Transverse colon (tissue), 4 donors: Measurements from ENCODE around the gene PLEKHA1. TPM values are rescaled to one million over a fixed set of nuclear protein-coding genes. Genes with fewer than 3 reads are reported as not detected.

ENCODE experiments used
- DNase-seq: peaks from one replicate; pipeline ENCODE4 v3.0.0-alpha.2; 2019
- H3K27ac ChIP-seq, 4 donors: fragments of 200-600 bp; sonication (generic); 2 replicates each; pipeline ENCODE4 v1.5.1; 2016 to 2018; ENCODE audit warnings: inconsistent platforms in 4 of 4
- H3K27me3 ChIP-seq: fragments of 200-600 bp; sonication (generic); 2 replicates; pipeline ENCODE4 v1.5.1; 2017; ENCODE audit warnings: inconsistent platforms
- H3K36me3 ChIP-seq, 4 donors: fragments of 200-600 bp; sonication (generic); 2 replicates each; pipeline ENCODE4 v1.5.1; 2017 to 2019; ENCODE audit warnings: inconsistent platforms in 4 of 4
- H3K4me1 ChIP-seq, 4 donors: fragments of 200-600 bp; sonication (generic); 2 replicates each; pipeline ENCODE4 v1.5.1; 2017 to 2020; ENCODE audit warnings: inconsistent platforms in 4 of 4
- H3K4me3 ChIP-seq, 4 donors: fragments of 200-600 bp; sonication (generic); 1 replicate in 1 of 4; 2 replicates in 3 of 4; pipeline versions ENCODE4 v1.5.1 to v1.6.1; 2017 to 2019; ENCODE audit warnings: inconsistent platforms in 4 of 4
- H3K9me3 ChIP-seq, 2 donors: fragments of 200-600 bp; sonication (generic); 2 replicates each; pipeline ENCODE4 v1.5.1; 2017 to 2019; ENCODE audit warnings: inconsistent platforms in 2 of 2
- CTCF ChIP-seq, 5 experiments: fragments of 200-600 bp in 3 of 5; fragments of 450-650 bp in 2 of 5; sonication (generic) in 3 of 5; IDR thresholded peaks; 1 replicate in 2 of 5; 2 replicates in 3 of 5; pipeline ENCODE4 v1.5.1; 2016 to 2017; ENCODE audit warnings: antibody characterized with exemption in 5 of 5, inconsistent platforms in 3 of 5, mild to moderate bottlenecking in 2 of 5, moderate library complexity in 1 of 5
- EP300 ChIP-seq: sonication (generic); formaldehyde crosslinking; IDR thresholded peaks from one replicate; pipeline ENCODE4 v1.6.1; 2017; ENCODE audit warnings: antibody characterized with exemption, low read depth
- POLR2A ChIP-seq: fragments of 450-650 bp; IDR thresholded peaks from one replicate; pipeline ENCODE4 v1.6.1; 2016; ENCODE audit warnings: antibody characterized with exemption, mild to moderate bottlenecking, moderate library complexity
- POLR2AphosphoS5 ChIP-seq, 3 donors: sonication (generic); formaldehyde crosslinking; IDR thresholded peaks; one replicate each; pipeline ENCODE4 v1.6.1; 2016; ENCODE audit warnings: antibody characterized with exemption in 3 of 3
- WGBS, 2 donors: methylation state at CpG; one replicate each; pipeline ENCODE4 v1.1.5; 2018; ENCODE audit warnings: low coverage in 1 of 2; 5-methylcytosine and 5-hydroxymethylcytosine counted together
- in situ Hi-C, 4 donors: fragments of 200-750 bp; cut with MboI; loops; one replicate each; pipeline versions ENCODE4 v1.15.0 to v1.15.1; 2017; ENCODE audit warnings: low sequenced_read_pairs in 3 of 4, low pct_ligation_motif_present in 1 of 4, low pct_unique_long_range_greater_than_20kb in 1 of 4
- intact Hi-C: fragments of 100-400 bp; cut with DNase I; formaldehyde crosslinking; loops from one replicate; pipeline ENCODE4 v1.15.1; 2023; ENCODE audit warnings: low total_unique reads
- total RNA-seq, 4 donors: library from RNA; depleted of rRNA; stranded (reverse); fragments of >200 nt; gene quantifications; one replicate each; pipeline ENCODE4 v1.1.0, GENCODE V29; 2016

The PLEKHA1 gene
- total RNA-seq, 4 donors from 2014 or later: 10.7 to 40.3 (median 28.9) TPM

- TF ChIP-seq EP300: no peak
- no peak for TF ChIP-seq POLR2A
- no peak for TF ChIP-seq POLR2AphosphoS5 (IDR thresholded peaks at IDR 0.05)
- no peak for TF ChIP-seq CTCF (IDR thresholded peaks at IDR 0.05)
- intact Hi-C loops (no loop called here), in situ Hi-C loops (no loop called here)
- Histone ChIP-seq H3K27ac (no peak overlapping the region), H3K27me3 (peaks cover 29% of the 10 kb centered on the region), H3K4me3 (no peak overlapping the region), H3K4me1 (peaks cover 0 to 22% (median 7%) of the 10 kb centered on the region in 4 donors), H3K9me3 (no peaks in the 10 kb centered on the region), H3K36me3 (no peaks in the 10 kb centered on the region)
- no peak for DNase-seq
- 69 to 77% methylated on average over 4 to 6 of the region's 6 CpGs for WGBS, 2 donors
Observed at GRCh38 chr10:122467701-122468100, 93.2 kb downstream of the PLEKHA1 start.

- intact Hi-C loops: no loop called here
- Histone ChIP-seq H3K27ac (peak overlapping the region; percentile 43 to 50 (median 50)), H3K9me3 (no peaks in the 10 kb centered on the region), H3K4me3 (no peak overlapping the region), H3K27me3 (peaks cover 22% of the 10 kb centered on the region), H3K4me1 (peaks cover 0 to 15% (median 4%) of the 10 kb centered on the region in 4 donors), H3K36me3 (no peaks in the 10 kb centered on the region)
- TF ChIP-seq POLR2A (no peak), EP300 (no peak), POLR2AphosphoS5 (IDR thresholded peaks at IDR 0.05) (no peak), CTCF (IDR thresholded peaks at IDR 0.05) (no peak)
- WGBS, 2 donors: 89 to 100% methylated on average over 2 to 5 of the region's 5 CpGs
- in situ Hi-C loops: no loop called here
- no peak for DNase-seq
Observed at GRCh38 chr10:122468307-122468925, 93.9 kb downstream of the PLEKHA1 start.

GRCh38 chr10:122468926-122469781 is 94.6 kb downstream of the PLEKHA1 start:
- Histone ChIP-seq H3K9me3 (no peaks in the 10 kb centered on the region), H3K4me1 (peaks cover under 1 to 12% (median 4%) of the 10 kb centered on the region in 4 donors), H3K36me3 (no peaks in the 10 kb centered on the region), H3K27me3 (peaks cover 18% of the 10 kb centered on the region), H3K4me3 (no peak overlapping the region), H3K27ac (peak overlapping the region; percentile 43 to 74 (median 50))
- in situ Hi-C loops (no loop called here), intact Hi-C loops (no loop called here)
- 69 to 78% methylated on average over 10 to 11 of the region's 11 CpGs for whole genome bisulfite sequencing, 2 donors
- TF ChIP-seq POLR2AphosphoS5 (IDR thresholded peaks at IDR 0.05) (peak; percentile 46 to 77 (median 50)), POLR2A (no peak)
- no peak for DNase-seq

- Histone ChIP-seq H3K27ac (peak overlapping the region in 3 of 4 donors; percentile 17 to 74 (median 22)), H3K4me1 (peaks cover 7 to 18% (median 8%) of the 10 kb centered on the region in 4 donors), H3K36me3 (no peaks in the 10 kb centered on the region), H3K4me3 (no peak overlapping the region), H3K9me3 (no peaks in the 10 kb centered on the region), H3K27me3 (peaks cover 14% of the 10 kb centered on the region)
- intact Hi-C loops: no loop called here
- DNase-seq: no peak
- 60 to 90% methylated on average over 1 to 4 of the region's 4 CpGs for WGBS, 2 donors
- in situ Hi-C loops: no loop called here
- TF ChIP-seq CTCF (IDR thresholded peaks at IDR 0.05): no peak
- no peak for TF ChIP-seq EP300
- TF ChIP-seq POLR2A: no peak
- no peak for TF ChIP-seq POLR2AphosphoS5 (IDR thresholded peaks at IDR 0.05)
Observed at GRCh38 chr10:122469848-122470247, 95.3 kb downstream of the PLEKHA1 start.
